ENCODE results near the gene NUP58. TPM values are rescaled to one million over a fixed set of nuclear protein-coding genes. Genes with fewer than 3 reads are reported as not detected.
A peak's percentile ranks its signal among the peaks of the same experiment; 100 is the strongest.

NUP58 gene
- total RNA-seq, 1 experiment from 2014 or later, result 106 TPM

DNA sequence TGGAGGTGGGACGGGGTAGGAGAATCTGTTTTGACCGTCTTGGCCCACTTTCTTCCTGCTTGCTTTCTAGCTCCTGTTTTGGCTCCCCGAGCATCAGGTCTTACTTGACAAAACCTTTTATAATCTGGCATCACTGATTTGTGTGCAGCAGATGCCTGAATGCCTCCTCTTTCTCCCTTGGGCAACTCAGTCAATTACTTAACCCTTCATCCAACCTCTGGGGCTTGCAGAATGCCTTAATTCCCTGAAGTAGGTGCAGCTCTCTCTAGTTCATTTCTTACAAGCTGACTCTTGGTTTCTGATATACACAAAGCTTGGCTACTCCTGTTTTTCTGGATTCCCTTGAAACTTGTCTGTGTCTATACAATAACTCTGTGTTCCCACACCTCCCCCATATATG, 5.7 kb upstream of the NUP58 start:
- H3K27me3 Mint-ChIP-seq (ENCODE audit: insufficient read depth, unreplicated experiment), result peaks cover 14% of the 10 kb centered on the region
- intact Hi-C loops (cut with micrococcal nuclease), result no loop called here
- no peaks in the 10 kb centered on the region for H3K4me1 Mint-ChIP-seq (ENCODE audit: insufficient read depth, unreplicated experiment)
- H3K36me3 Mint-ChIP-seq (ENCODE audit: insufficient read depth, unreplicated experiment), result no peaks in the 10 kb centered on the region
- CTCF ChIA-PET, result interaction anchor here (0.6 kb wide), 1 partner anchor 8 kb away, joined by 3 read pairs; no protein-coding TSS in a partner anchor
- no peak overlapping the region for H3K27ac Mint-ChIP-seq (ENCODE audit: low read depth, unreplicated experiment)
- POLR2A ChIA-PET, result no interaction called here
- no peaks in the 10 kb centered on the region for H3K9me3 Mint-ChIP-seq (ENCODE audit: unreplicated experiment)
- H3K4me3 Mint-ChIP-seq (ENCODE audit: unreplicated experiment), result no peak overlapping the region
- no peak for DNase-seq (ENCODE audit: unreplicated experiment)
- no TSS peak for BruUV-seq (replicated peaks)
- TF ChIP-seq, protein P1, sequence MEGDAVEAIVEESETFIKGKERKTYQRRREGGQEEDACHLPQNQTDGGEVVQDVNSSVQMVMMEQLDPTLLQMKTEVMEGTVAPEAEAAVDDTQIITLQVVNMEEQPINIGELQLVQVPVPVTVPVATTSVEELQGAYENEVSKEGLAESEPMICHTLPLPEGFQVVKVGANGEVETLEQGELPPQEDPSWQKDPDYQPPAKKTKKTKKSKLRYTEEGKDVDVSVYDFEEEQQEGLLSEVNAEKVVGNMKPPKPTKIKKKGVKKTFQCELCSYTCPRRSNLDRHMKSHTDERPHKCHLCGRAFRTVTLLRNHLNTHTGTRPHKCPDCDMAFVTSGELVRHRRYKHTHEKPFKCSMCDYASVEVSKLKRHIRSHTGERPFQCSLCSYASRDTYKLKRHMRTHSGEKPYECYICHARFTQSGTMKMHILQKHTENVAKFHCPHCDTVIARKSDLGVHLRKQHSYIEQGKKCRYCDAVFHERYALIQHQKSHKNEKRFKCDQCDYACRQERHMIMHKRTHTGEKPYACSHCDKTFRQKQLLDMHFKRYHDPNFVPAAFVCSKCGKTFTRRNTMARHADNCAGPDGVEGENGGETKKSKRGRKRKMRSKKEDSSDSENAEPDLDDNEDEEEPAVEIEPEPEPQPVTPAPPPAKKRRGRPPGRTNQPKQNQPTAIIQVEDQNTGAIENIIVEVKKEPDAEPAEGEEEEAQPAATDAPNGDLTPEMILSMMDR (IDR thresholded peaks at IDR 0.05; ENCODE audit: unreplicated experiment), result no peak

DNA sequence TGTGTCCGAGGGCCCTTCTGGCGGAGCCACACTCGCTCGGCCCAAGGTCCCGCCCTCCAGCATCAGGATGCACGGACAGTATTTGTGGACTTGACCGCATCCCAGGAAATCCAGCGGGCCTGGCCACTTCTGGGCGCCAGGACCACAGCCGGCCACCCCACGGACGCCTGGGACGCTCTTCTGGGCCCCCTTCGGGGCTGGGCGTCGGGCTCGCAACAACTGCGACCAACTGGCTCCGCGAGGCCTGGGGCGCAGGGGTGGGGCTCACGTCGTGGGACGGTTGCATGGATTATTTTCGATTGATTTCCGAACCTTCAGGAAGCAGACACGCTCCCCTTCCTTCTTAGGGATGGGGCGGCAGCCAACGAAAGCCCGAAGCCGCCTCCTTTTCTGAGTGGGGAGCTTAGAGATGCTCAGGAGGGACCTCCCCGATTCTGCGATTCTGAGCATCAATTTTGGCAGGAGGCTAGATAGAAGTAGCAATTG, 521 bp upstream of the NUP58 start:
- TF ChIP-seq, protein P1 (IDR thresholded peaks at IDR 0.05; ENCODE audit: unreplicated experiment), result no peak
- Mint-ChIP-seq H3K4me3 (ENCODE audit: unreplicated experiment) (peak overlapping the region; percentile 89), H3K36me3 (ENCODE audit: insufficient read depth, unreplicated experiment) (peaks cover 21% of the 10 kb centered on the region), H3K27ac (ENCODE audit: low read depth, unreplicated experiment) (peak overlapping the region; percentile 85), H3K9me3 (ENCODE audit: unreplicated experiment) (no peaks in the 10 kb centered on the region), H3K27me3 (ENCODE audit: insufficient read depth, unreplicated experiment) (peaks cover 6% of the 10 kb centered on the region), H3K4me1 (ENCODE audit: insufficient read depth, unreplicated experiment) (peaks cover 21% of the 10 kb centered on the region)
- intact Hi-C loops (cut with micrococcal nuclease), result no loop called here
- ChIA-PET POLR2A (interaction anchor here (0.6 to 10.9 kb wide), 8 partner anchors 8 to 340 kb away, joined by 3 to 186 read pairs (median 4); partner anchors contain the start of gene MTMR6), CTCF (interaction anchor here (1.4 to 1.7 kb wide), 2 partner anchors 13 to 14 kb away, joined by 4 to 11 read pairs; no protein-coding TSS in a partner anchor)
- BruUV-seq (replicated peaks), result TSS peak; percentile 61
- no peak for DNase-seq (ENCODE audit: unreplicated experiment)

DNA sequence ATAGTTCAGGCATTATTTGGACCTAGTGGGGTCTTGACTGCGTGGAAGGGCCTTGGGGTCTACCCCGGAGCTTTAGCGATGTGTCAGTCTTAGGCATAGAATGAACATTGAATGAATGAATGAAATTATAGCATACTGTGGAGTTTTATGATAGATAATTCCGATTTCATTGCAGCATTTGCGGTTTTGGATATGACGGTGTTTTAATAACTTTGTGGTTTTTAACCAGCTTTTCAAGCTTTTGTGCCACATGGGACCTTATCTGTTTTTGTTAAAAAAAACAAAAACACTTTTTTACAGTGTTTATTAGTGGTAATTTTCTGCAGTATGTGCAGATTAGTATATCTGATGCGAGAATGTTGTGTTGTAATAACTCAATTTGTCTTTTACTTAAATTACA, 696 bp downstream of the NUP58 start:
- no peaks in the 10 kb centered on the region for H3K27me3 Mint-ChIP-seq (ENCODE audit: insufficient read depth, unreplicated experiment)
- CTCF ChIA-PET, result interaction anchor here (0.5 to 1.7 kb wide), 4 partner anchors 8 to 16 kb away, joined by 3 to 11 read pairs (median 4); no protein-coding TSS in a partner anchor
- POLR2A ChIA-PET, result interaction anchor here (0.7 to 10.9 kb wide), 11 partner anchors 10 to 1004 kb away, joined by 3 to 186 read pairs (median 4); partner anchors contain the start of gene MTMR6
- BruUV-seq (replicated peaks), result TSS peak; percentile 68
- no peaks in the 10 kb centered on the region for H3K9me3 Mint-ChIP-seq (ENCODE audit: unreplicated experiment)
- TF ChIP-seq, protein P1 (IDR thresholded peaks at IDR 0.05; ENCODE audit: unreplicated experiment), result no peak
- peaks cover 27% of the 10 kb centered on the region for H3K4me1 Mint-ChIP-seq (ENCODE audit: insufficient read depth, unreplicated experiment)
- peak overlapping the region; percentile 89 for H3K4me3 Mint-ChIP-seq (ENCODE audit: unreplicated experiment)
- intact Hi-C loops (cut with micrococcal nuclease), result no loop called here
- DNase-seq (ENCODE audit: unreplicated experiment), result no peak
- H3K27ac Mint-ChIP-seq (ENCODE audit: low read depth, unreplicated experiment), result peak overlapping the region; percentile 85
- peaks cover 33% of the 10 kb centered on the region for H3K36me3 Mint-ChIP-seq (ENCODE audit: insufficient read depth, unreplicated experiment)

DNA sequence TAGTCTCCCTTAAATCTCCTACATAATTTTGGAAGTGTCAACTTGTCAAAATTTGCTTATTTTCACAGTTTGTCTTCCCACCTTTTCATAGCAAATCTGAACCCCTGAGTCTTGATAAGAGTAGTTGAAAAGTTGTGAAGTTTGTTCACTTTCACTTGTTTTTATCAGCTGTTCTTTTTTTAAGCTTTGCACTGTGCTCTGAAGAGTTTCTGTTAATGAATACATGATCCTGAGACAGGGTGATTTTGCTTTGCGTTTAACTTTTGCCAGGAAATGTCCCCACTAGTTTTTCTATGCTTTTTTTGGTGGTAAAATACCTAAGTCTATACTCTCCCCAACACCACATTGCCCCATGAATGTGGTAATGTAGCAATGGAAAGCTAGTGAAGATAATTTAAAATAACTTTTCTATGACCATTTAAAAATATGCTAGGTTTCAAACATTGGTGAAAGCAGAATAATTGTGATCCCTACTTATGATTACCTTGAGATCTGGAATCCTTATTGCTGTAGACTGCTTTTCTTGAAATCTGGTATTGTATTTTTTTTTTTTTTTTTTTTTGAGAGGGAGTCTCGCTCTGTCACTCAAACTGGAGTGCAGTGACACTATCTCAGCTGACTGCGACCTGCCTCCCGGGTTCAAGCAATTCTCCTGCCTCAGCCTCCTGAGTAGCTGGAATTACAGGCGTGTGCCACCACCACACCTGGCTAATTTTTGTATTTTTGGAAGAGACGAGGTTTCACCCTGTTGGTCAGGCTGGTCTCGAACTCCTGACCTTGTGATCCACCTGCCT, 5.4 kb downstream of the NUP58 start:
- ChIA-PET POLR2A (interaction anchor here (0.7 to 10.9 kb wide), 3 partner anchors 9 to 441 kb away, joined by 4 to 186 read pairs (median 136); partner anchors contain the start of gene MTMR6), CTCF (interaction anchor here (1.5 to 3.2 kb wide), 3 partner anchors 8 to 19 kb away, joined by 5 to 9 read pairs (median 6); no protein-coding TSS in a partner anchor)
- no peak overlapping the region for H3K4me3 Mint-ChIP-seq (ENCODE audit: unreplicated experiment)
- peaks cover 30% of the 10 kb centered on the region for H3K4me1 Mint-ChIP-seq (ENCODE audit: insufficient read depth, unreplicated experiment)
- H3K27me3 Mint-ChIP-seq (ENCODE audit: insufficient read depth, unreplicated experiment), result no peaks in the 10 kb centered on the region
- H3K27ac Mint-ChIP-seq (ENCODE audit: low read depth, unreplicated experiment), result peak overlapping the region; percentile 31
- DNase-seq (ENCODE audit: unreplicated experiment), result no peak
- TF ChIP-seq, protein P1 (IDR thresholded peaks at IDR 0.05; ENCODE audit: unreplicated experiment), result no peak
- peaks cover 80% of the 10 kb centered on the region for H3K36me3 Mint-ChIP-seq (ENCODE audit: insufficient read depth, unreplicated experiment)
- no peaks in the 10 kb centered on the region for H3K9me3 Mint-ChIP-seq (ENCODE audit: unreplicated experiment)
- BruUV-seq (replicated peaks), result no TSS peak
- intact Hi-C loops (cut with micrococcal nuclease), result no loop called here

All from MCF 10A (cell line).